ENCODE measurements around the gene PAX6.
A peak's percentile ranks its signal among the peaks of the same experiment; 100 is the strongest.

- TF ChIP-seq, protein P1, sequence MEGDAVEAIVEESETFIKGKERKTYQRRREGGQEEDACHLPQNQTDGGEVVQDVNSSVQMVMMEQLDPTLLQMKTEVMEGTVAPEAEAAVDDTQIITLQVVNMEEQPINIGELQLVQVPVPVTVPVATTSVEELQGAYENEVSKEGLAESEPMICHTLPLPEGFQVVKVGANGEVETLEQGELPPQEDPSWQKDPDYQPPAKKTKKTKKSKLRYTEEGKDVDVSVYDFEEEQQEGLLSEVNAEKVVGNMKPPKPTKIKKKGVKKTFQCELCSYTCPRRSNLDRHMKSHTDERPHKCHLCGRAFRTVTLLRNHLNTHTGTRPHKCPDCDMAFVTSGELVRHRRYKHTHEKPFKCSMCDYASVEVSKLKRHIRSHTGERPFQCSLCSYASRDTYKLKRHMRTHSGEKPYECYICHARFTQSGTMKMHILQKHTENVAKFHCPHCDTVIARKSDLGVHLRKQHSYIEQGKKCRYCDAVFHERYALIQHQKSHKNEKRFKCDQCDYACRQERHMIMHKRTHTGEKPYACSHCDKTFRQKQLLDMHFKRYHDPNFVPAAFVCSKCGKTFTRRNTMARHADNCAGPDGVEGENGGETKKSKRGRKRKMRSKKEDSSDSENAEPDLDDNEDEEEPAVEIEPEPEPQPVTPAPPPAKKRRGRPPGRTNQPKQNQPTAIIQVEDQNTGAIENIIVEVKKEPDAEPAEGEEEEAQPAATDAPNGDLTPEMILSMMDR (conservative IDR thresholded peaks at IDR 0.05 in 1 of 2, IDR thresholded peaks at IDR 0.05 in 1 of 2; ENCODE audit: low read depth in 1 of 2, low read length in 2 of 2) = no peak
- peak; percentile 64 for TF ChIP-seq EZH2 (IDR thresholded peaks at IDR 0.05; ENCODE audit: low read length, missing control alignments)
Observed at GRCh38 chr11:31819621-31820437, 8.7 kb upstream of the PAX6 start.

Data from fibroblast of lung (primary cell).